HepG2 (cell line): Measurements from ENCODE around the gene FOXK2. TPM values are rescaled to one million over a fixed set of nuclear protein-coding genes. Genes with fewer than 3 reads are reported as not detected.

Source experiments
- ATAC-seq: fragments of 200-7000 bp; cut with Tn5 transposase; 3 replicates; pipeline ENCODE4 v1.9.1; 2020; ENCODE audit warnings: mild to moderate bottlenecking, moderate library complexity
- BruUV-seq: library from RNA; stranded (reverse); fragments of 400-500 nt; replicated peaks from 2 replicates; lab custom pipeline; 2021; lab: Mats Ljungman, UMichigan
- CTCF ChIA-PET: fragments of 300-600 bp; formaldehyde crosslinking; extraction: SDS; loops from one replicate; lab custom pipeline; 2021; ENCODE audit warnings: low total read pairs, inconsistent platforms, low intra/inter-chr PET ratio; lab: Yijun Ruan, JAX
- POLR2A ChIA-PET: fragments of 350-600 bp; sonication (Branson Sonifier 250); formaldehyde crosslinking; loops from one replicate; lab custom pipeline; 2020; ENCODE audit warnings: antibody characterized with exemption, inconsistent platforms; lab: Yijun Ruan, JAX
- DNase-seq: peaks from one replicate; pipeline ENCODE4 v3.0.0-alpha.2; 2015; ENCODE audit warnings: low spot score
- FAIRE-seq: peaks from 3 replicates; lab custom pipeline; 2011; peaks lifted over from hg19 to GRCh38; lab: Jason Lieb, UNC
- H2AFZ ChIP-seq: one replicate; pipeline ENCODE4 v1.6.1; 2011; ENCODE audit warnings: low read length, inconsistent platforms
- H3K27ac ChIP-seq: fragments of 300-600 bp; 3 replicates; pipeline ENCODE4 v1.8.0; 2011; ENCODE audit warnings: mixed run types, mild to moderate bottlenecking, mixed read lengths, low read length, inconsistent platforms; ENCODE audit not compliant: insufficient read depth; ENCODE audit errors: extremely low read length
- H3K27me3 ChIP-seq, 2 experiments: fragments of 200-600 bp in 1 of 2; 2 replicates in 1 of 2; 3 replicates in 1 of 2; pipeline versions ENCODE4 v1.6.0 to v1.8.0; 2011; ENCODE audit warnings: low read length in 2 of 2, mild to moderate bottlenecking in 2 of 2, moderate library complexity in 2 of 2, inconsistent platforms in 1 of 2; ENCODE audit not compliant: insufficient read depth in 2 of 2, control insufficient read depth in 1 of 2
- H3K36me3 ChIP-seq, 2 experiments: fragments of 200-600 bp in 1 of 2; replicated peaks in 1 of 2; 2 replicates in 1 of 2; 3 replicates in 1 of 2; pipeline versions ENCODE4 v1.5.1 to v1.8.0; 2011; ENCODE audit warnings: low read length in 2 of 2, inconsistent platforms in 1 of 2; ENCODE audit not compliant: insufficient read depth in 2 of 2, control insufficient read depth in 1 of 2
- H3K4me1 ChIP-seq: 2 replicates; pipeline ENCODE4 v1.5.1; 2012; ENCODE audit warnings: low read length, inconsistent platforms; ENCODE audit not compliant: insufficient read depth
- H3K4me2 ChIP-seq: 2 replicates; pipeline ENCODE4 v1.6.0; 2011; ENCODE audit warnings: low read depth, low read length, inconsistent platforms
- H3K4me3 ChIP-seq, 3 experiments: fragments of 200-600 bp in 1 of 3; sonication (generic), shearing (Covaris generic) in 1 of 3; replicated peaks in 1 of 3; 2 replicates each; pipeline ENCODE4 v1.5.1; 2011 to 2016; ENCODE audit warnings: low read length in 3 of 3, inconsistent platforms in 2 of 3, low read depth in 2 of 3, mild to moderate bottlenecking in 2 of 3, control low read depth in 1 of 3, mixed read lengths in 1 of 3; ENCODE audit not compliant: insufficient read depth in 1 of 3
- H3K79me2 ChIP-seq: one replicate; pipeline ENCODE4 v1.6.1; 2011; ENCODE audit warnings: low read length, inconsistent platforms; ENCODE audit not compliant: insufficient read depth
- H3K9ac ChIP-seq: 2 replicates; pipeline ENCODE4 v1.6.0; 2011; ENCODE audit warnings: mild to moderate bottlenecking, low read depth, low read length, inconsistent platforms; ENCODE audit not compliant: insufficient read depth
- H3K9me3 ChIP-seq: 2 replicates; pipeline ENCODE4 v1.5.1; 2012; ENCODE audit warnings: mild to moderate bottlenecking, low read length
- H4K20me1 ChIP-seq: 2 replicates; pipeline ENCODE4 v1.6.0; 2011; ENCODE audit warnings: inconsistent platforms, mild to moderate bottlenecking, low read length, moderate library complexity; ENCODE audit not compliant: insufficient read depth
- CBX2 ChIP-seq, 2 experiments: fragments of 200-600 bp in 1 of 2; sonication (generic); formaldehyde crosslinking in 1 of 2; IDR thresholded peaks; 2 replicates each; pipeline versions ENCODE4 v1.7.0 to v1.8.1; 2018 to 2022; ENCODE audit warnings: low read depth in 2 of 2, low read length in 1 of 2, mild to moderate bottlenecking in 1 of 2, missing genetic modification reagents in 1 of 2
- FOXK2 ChIP-seq: fragments of 450-650 bp; IDR thresholded peaks from 2 replicates; pipeline ENCODE4 v1.6.1; 2016
- TP53 ChIP-seq: sonication (generic); formaldehyde crosslinking; conservative IDR thresholded peaks from 2 replicates; pipeline ENCODE4 v1.4.0; 2020; ENCODE audit warnings: missing genetic modification reagents
- ZNF44 ChIP-seq: sonication (generic); formaldehyde crosslinking; IDR thresholded peaks from 2 replicates; pipeline ENCODE4 v1.5.1; 2020; ENCODE audit warnings: mild to moderate bottlenecking, missing genetic modification reagents
- ZNF543 ChIP-seq: sonication (generic); formaldehyde crosslinking; IDR thresholded peaks from 2 replicates; pipeline ENCODE4 v1.4.0; 2020; ENCODE audit warnings: mild to moderate bottlenecking, missing genetic modification reagents
- WGBS: methylation state at CpG from one replicate; pipeline ENCODE4 v1.1.6; 2017; ENCODE audit warnings: low lambda C conversion rate; 5-methylcytosine and 5-hydroxymethylcytosine counted together
- in situ Hi-C: cut with HindIII; loops from 2 replicates; pipeline ENCODE4 v1.10.0; 2017; ENCODE audit warnings: low pct_unique_long_range_greater_than_20kb; ENCODE audit not compliant: extremely low pct_ligation_motif_present
- intact Hi-C: fragments of 100-400 bp; cut with micrococcal nuclease; formaldehyde crosslinking; loops from one replicate; pipeline ENCODE4 v1.10.0; 2022; ENCODE audit not compliant: unreplicated experiment
- polyA plus RNA-seq, 8 experiments: library from polyadenylated mRNA; depleted of rRNA in 3 of 8; stranded (reverse) in 7 of 8; unstranded in 1 of 8; fragments of >200 nt; fragmentation: Illumina TruSeq in 4 of 8; extraction: Trizol in 4 of 8; gene quantifications; 2 replicates each; pipeline versions ENCODE4 v1.2.1 to v1.2.3, GENCODE V29; 2011 to 2016; ENCODE audit warnings: low read depth in 4 of 8, missing spikeins in 1 of 8, mixed read lengths in 1 of 8; ENCODE audit not compliant: insufficient read depth in 1 of 8
- total RNA-seq, 5 experiments: library from RNA; depleted of rRNA; stranded (reverse); fragments of >200 nt; fragmentation: Illumina TruSeq; extraction: Trizol; gene quantifications; 2 replicates each; pipeline ENCODE4 v1.2.3, GENCODE V29; 2016; ENCODE audit warnings: low read depth in 1 of 5
- TF ChIP-seq, protein P1 (sequence below): fragments of 450-650 bp; IDR thresholded peaks from 2 replicates; pipeline ENCODE4 v1.6.1; 2017; ENCODE audit warnings: mild to moderate bottlenecking
- TF ChIP-seq, protein P2 (sequence below): sonication (generic); formaldehyde crosslinking; IDR thresholded peaks from 2 replicates; pipeline ENCODE4 v1.8.0; 2022; ENCODE audit warnings: missing genetic modification reagents, low read depth, mild to moderate bottlenecking, borderline replicate concordance

Gene FOXK2
- total and polyA plus RNA-seq, 2 of the 13 experiments (the other 11 are each of a cell fraction or from before 2014, with no cell fraction given) = 67.1 to 67.2 TPM

DNA sequence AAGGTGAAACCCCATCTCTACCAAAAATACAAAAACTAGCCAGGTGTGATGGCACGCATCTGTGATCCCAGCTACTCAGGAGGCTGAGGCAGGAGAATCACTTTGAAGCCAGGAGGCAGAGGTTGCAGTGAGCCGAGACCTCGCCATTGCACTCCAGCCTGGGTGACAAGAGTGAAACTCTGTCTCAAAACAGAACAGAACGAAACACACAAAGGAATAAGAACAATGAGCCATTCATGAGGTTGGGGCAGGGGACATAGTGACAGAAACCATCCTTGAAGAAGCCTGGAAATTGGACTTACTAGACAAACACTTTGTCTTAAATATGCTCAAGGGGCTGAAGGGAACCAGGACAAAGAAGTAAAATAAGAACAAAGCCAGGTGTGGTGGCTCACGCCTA is 89.3 kb downstream of the FOXK2 start:
- CTCF ChIA-PET = no interaction called here
- in situ Hi-C loops (no loop called here), intact Hi-C loops (no loop called here)
- H3K9ac ChIP-seq = no peak overlapping the region
- no peak for TF ChIP-seq CBX2 (IDR thresholded peaks at IDR 0.05; ENCODE audit: low read depth, low read length)
- TF ChIP-seq CBX2 (CRISPR knock-in tag; IDR thresholded peaks at IDR 0.05; ENCODE audit: low read depth) = no peak
- no peak for TF ChIP-seq ZNF44
- no peak for TF ChIP-seq FOXK2
- TF ChIP-seq, protein P1, sequence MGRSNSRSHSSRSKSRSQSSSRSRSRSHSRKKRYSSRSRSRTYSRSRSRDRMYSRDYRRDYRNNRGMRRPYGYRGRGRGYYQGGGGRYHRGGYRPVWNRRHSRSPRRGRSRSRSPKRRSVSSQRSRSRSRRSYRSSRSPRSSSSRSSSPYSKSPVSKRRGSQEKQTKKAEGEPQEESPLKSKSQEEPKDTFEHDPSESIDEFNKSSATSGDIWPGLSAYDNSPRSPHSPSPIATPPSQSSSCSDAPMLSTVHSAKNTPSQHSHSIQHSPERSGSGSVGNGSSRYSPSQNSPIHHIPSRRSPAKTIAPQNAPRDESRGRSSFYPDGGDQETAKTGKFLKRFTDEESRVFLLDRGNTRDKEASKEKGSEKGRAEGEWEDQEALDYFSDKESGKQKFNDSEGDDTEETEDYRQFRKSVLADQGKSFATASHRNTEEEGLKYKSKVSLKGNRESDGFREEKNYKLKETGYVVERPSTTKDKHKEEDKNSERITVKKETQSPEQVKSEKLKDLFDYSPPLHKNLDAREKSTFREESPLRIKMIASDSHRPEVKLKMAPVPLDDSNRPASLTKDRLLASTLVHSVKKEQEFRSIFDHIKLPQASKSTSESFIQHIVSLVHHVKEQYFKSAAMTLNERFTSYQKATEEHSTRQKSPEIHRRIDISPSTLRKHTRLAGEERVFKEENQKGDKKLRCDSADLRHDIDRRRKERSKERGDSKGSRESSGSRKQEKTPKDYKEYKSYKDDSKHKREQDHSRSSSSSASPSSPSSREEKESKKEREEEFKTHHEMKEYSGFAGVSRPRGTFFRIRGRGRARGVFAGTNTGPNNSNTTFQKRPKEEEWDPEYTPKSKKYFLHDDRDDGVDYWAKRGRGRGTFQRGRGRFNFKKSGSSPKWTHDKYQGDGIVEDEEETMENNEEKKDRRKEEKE = no peak
- no peak for TF ChIP-seq ZNF543 (CRISPR knock-in tag)
- TF ChIP-seq, protein P2, sequence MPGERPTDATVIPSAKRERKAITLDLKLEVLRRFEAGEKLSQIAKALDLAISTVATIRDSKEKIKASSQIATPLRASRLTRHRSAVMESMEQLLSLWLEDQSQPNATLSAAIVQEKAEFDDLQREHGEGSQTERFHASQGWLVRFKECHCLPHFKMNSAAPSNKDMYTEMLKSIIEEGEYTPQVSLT (CRISPR knock-in tag) = no peak
- TF ChIP-seq TP53 (CRISPR knock-in tag) = no peak
- POLR2A ChIA-PET = no interaction called here
- BruUV-seq = no TSS peak
- no peak overlapping the region for H3K4me2 ChIP-seq
- H3K27ac ChIP-seq = no peak overlapping the region
- DNase-seq (no peak), ATAC-seq (no peak), FAIRE-seq (no peak)
- 70% methylated on average over 5 of the region's 5 CpGs for WGBS
- H3K9me3 ChIP-seq = no peaks in the 10 kb centered on the region
- H4K20me1 ChIP-seq = peaks cover 2% of the 10 kb centered on the region; the same call in 1 of the 2 replicates
- peaks cover 10 to 14% of the 10 kb centered on the region in 2 experiments for H3K36me3 ChIP-seq
- H3K79me2 ChIP-seq = no peaks in the 10 kb centered on the region
- no peaks in the 10 kb centered on the region for H3K27me3 ChIP-seq
- no peak overlapping the region for H2AFZ ChIP-seq
- peaks cover 14% of the 10 kb centered on the region for H3K4me1 ChIP-seq
- no peak overlapping the region for H3K4me3 ChIP-seq
